SK-N-SH (cell line): ENCODE measurements around the gene TSSK2. TPM values are rescaled to one million over a fixed set of nuclear protein-coding genes. Genes with fewer than 3 reads are reported as not detected.

Experiments used
- CTCF ChIA-PET: fragments of 300-600, 350-600 bp; formaldehyde crosslinking; extraction: SDS; loops from one replicate; lab custom pipeline; 2021; lab: Yijun Ruan, JAX
- POLR2A ChIA-PET: fragments of 350-600 bp; sonication (Branson Sonifier 250); formaldehyde crosslinking; extraction: SDS; loops from one replicate; lab custom pipeline; 2020; ENCODE audit warnings: antibody characterized with exemption, inconsistent platforms; lab: Yijun Ruan, JAX
- DNase-seq: peaks from one replicate; pipeline ENCODE4 v3.0.0; 2012
- H2AFZ ChIP-seq: fragments of 200-600 bp; sonication (generic); 2 replicates; pipeline ENCODE4 v1.8.1; 2016; ENCODE audit warnings: antibody characterized with exemption, mild to moderate bottlenecking, low read depth
- H3F3A ChIP-seq: fragments of 200-600 bp; sonication (generic); replicated peaks from 2 replicates; pipeline ENCODE3; 2016; ENCODE audit warnings: antibody characterized with exemption, mild to moderate bottlenecking; ENCODE audit not compliant: insufficient read depth
- H3K27ac ChIP-seq, 2 experiments: fragments of 200-500 bp in 1 of 2; fragments of 200-600 bp in 1 of 2; sonication (Bioruptor generic) in 1 of 2; sonication (generic), shearing (Covaris generic) in 1 of 2; 2 replicates each; pipeline versions ENCODE4 v1.5.1 to v1.6.1; 2014 to 2016; ENCODE audit warnings: low read depth in 2 of 2, inconsistent platforms in 1 of 2, low read length in 1 of 2, mild to moderate bottlenecking in 1 of 2, mixed read lengths in 1 of 2
- H3K27me3 ChIP-seq: fragments of 200-600 bp; sonication (generic), shearing (Covaris generic); 2 replicates; pipeline ENCODE4 v1.6.1; 2016; ENCODE audit warnings: mixed run types; ENCODE audit not compliant: insufficient read depth
- H3K36me3 ChIP-seq, 2 experiments: fragments of 200-500 bp in 1 of 2; fragments of 200-600 bp in 1 of 2; sonication (Bioruptor generic) in 1 of 2; sonication (generic) in 1 of 2; replicated peaks in 1 of 2; 2 replicates each; pipeline versions ENCODE3 to v1.5.1; 2014 to 2016; ENCODE audit warnings: low read length in 1 of 2, mild to moderate bottlenecking in 1 of 2; ENCODE audit not compliant: insufficient read depth in 2 of 2, control insufficient read depth in 1 of 2
- H3K4me1 ChIP-seq, 2 experiments: fragments of 200-500 bp in 1 of 2; fragments of 200-600 bp in 1 of 2; sonication (Bioruptor generic) in 1 of 2; sonication (generic), shearing (Covaris generic) in 1 of 2; 2 replicates each; pipeline versions ENCODE4 v1.5.1 to v1.6.1; 2014 to 2016; ENCODE audit warnings: low read depth in 1 of 2, low read length in 1 of 2, mixed run types in 1 of 2; ENCODE audit not compliant: insufficient read depth in 2 of 2, control insufficient read depth in 1 of 2
- H3K4me2 ChIP-seq: fragments of 200-600 bp; sonication (generic), shearing (Covaris generic); 2 replicates; pipeline ENCODE4 v1.6.1; 2017; ENCODE audit warnings: mixed run types
- H3K4me3 ChIP-seq, 2 experiments: fragments of 200-500 bp in 1 of 2; fragments of 200-600 bp in 1 of 2; sonication (Bioruptor generic) in 1 of 2; sonication (generic), shearing (Covaris generic) in 1 of 2; 2 replicates each; pipeline versions ENCODE4 v1.5.1 to v1.8.1; 2014 to 2016; ENCODE audit warnings: low read depth in 2 of 2, inconsistent platforms in 1 of 2, low read length in 1 of 2, mild to moderate bottlenecking in 1 of 2, mixed read lengths in 1 of 2, moderate library complexity in 1 of 2
- H3K79me2 ChIP-seq: fragments of 200-600 bp; sonication (generic); 2 replicates; pipeline ENCODE4 v1.8.1; 2017; ENCODE audit warnings: mild to moderate bottlenecking; ENCODE audit not compliant: insufficient read depth
- H3K9ac ChIP-seq: fragments of 200-600 bp; sonication (generic); 2 replicates; pipeline ENCODE4 v1.6.1; 2017; ENCODE audit warnings: mixed run types
- H3K9me2 ChIP-seq: fragments of 200-600 bp; sonication (generic); 2 replicates; pipeline ENCODE4 v1.6.1; 2017; ENCODE audit warnings: mixed run types
- H3K9me3 ChIP-seq: fragments of 200-600 bp; sonication (generic); 2 replicates; pipeline ENCODE4 v1.6.1; 2017; ENCODE audit warnings: mixed run types, mild to moderate bottlenecking, moderate library complexity
- H4K20me1 ChIP-seq: fragments of 200-600 bp; sonication (generic); 2 replicates; pipeline ENCODE4 v1.6.1; 2017; ENCODE audit warnings: mild to moderate bottlenecking, mixed run types; ENCODE audit not compliant: insufficient read depth
- CHD2 ChIP-seq: fragments of 150-350 bp; IDR thresholded peaks from 2 replicates; pipeline ENCODE4 v1.6.1; 2018; ENCODE audit warnings: low read length; ENCODE audit not compliant: partially characterized antibody
- ELF1 ChIP-seq: IDR thresholded peaks from 2 replicates; pipeline ENCODE4 v1.4.0; 2012
- EP300 ChIP-seq, 2 experiments: IDR thresholded peaks; 2 replicates each; pipeline versions ENCODE4 v1.4.0 to v1.6.1; 2012; ENCODE audit warnings: borderline replicate concordance in 1 of 2, low read depth in 1 of 2, low read length in 1 of 2
- EZH2phosphoT487 ChIP-seq: fragments of 200-600 bp; sonication (generic); IDR thresholded peaks from 2 replicates; pipeline ENCODE4 v1.6.1; 2017; ENCODE audit warnings: low read depth, mixed run types, mild to moderate bottlenecking, antibody characterized with exemption, moderate library complexity, borderline replicate concordance
- GABPA ChIP-seq: IDR thresholded peaks from 2 replicates; pipeline ENCODE4 v1.4.0; 2012; ENCODE audit warnings: low read depth, mild to moderate bottlenecking
- GATA2 ChIP-seq: sonication (generic); formaldehyde crosslinking; IDR thresholded peaks from 2 replicates; pipeline ENCODE4 v1.5.0; 2020; ENCODE audit warnings: mild to moderate bottlenecking, missing genetic modification reagents
- JUND ChIP-seq: IDR thresholded peaks from 2 replicates; pipeline ENCODE4 v1.4.0; 2012
- MXI1 ChIP-seq: IDR thresholded peaks from 2 replicates; pipeline ENCODE4 v1.6.1; 2012; ENCODE audit warnings: mild to moderate bottlenecking, low read depth, low read length, improper control_type of control experiment
- NFIC ChIP-seq: IDR thresholded peaks from 2 replicates; pipeline ENCODE4 v1.4.0; 2012; ENCODE audit warnings: borderline replicate concordance
- NRF1 ChIP-seq: IDR thresholded peaks from 2 replicates; pipeline ENCODE4 v1.6.1; 2012; ENCODE audit warnings: low read depth, mild to moderate bottlenecking, low read length
- RAD21 ChIP-seq: IDR thresholded peaks from 2 replicates; pipeline ENCODE4 v1.6.1; 2012; ENCODE audit warnings: mild to moderate bottlenecking, low read length
- RCOR1 ChIP-seq: fragments of 150-350 bp; IDR thresholded peaks from 2 replicates; pipeline ENCODE4 v1.6.1; 2017; ENCODE audit warnings: antibody characterized with exemption, low read length
- RFX5 ChIP-seq: IDR thresholded peaks from 2 replicates; pipeline ENCODE4 v1.6.1; 2012; ENCODE audit warnings: mild to moderate bottlenecking, improper control_type of control experiment, low read length
- RXRA ChIP-seq: IDR thresholded peaks from 2 replicates; pipeline ENCODE4 v1.4.0; 2012; ENCODE audit warnings: low read depth, mild to moderate bottlenecking, borderline replicate concordance
- SIN3A ChIP-seq: IDR thresholded peaks from 2 replicates; pipeline ENCODE4 v1.6.1; 2012; ENCODE audit warnings: low read depth, mild to moderate bottlenecking, low read length, moderate library complexity, borderline replicate concordance
- SMC3 ChIP-seq: IDR thresholded peaks from 2 replicates; pipeline ENCODE4 v1.6.1; 2012; ENCODE audit warnings: low read depth, low read length, improper control_type of control experiment
- TAF1 ChIP-seq: IDR thresholded peaks from 2 replicates; pipeline ENCODE4 v1.6.1; 2012; ENCODE audit warnings: low read depth, mild to moderate bottlenecking, low read length, moderate library complexity, borderline replicate concordance
- TCF12 ChIP-seq: IDR thresholded peaks from 2 replicates; pipeline ENCODE4 v1.4.0; 2012
- YY1 ChIP-seq: IDR thresholded peaks from 2 replicates; pipeline ENCODE4 v1.4.0; 2012; ENCODE audit warnings: low read depth, mild to moderate bottlenecking
- WGBS: methylation state at CpG from one replicate; pipeline ENCODE4 v1.1.6; 2017; ENCODE audit warnings: low lambda C conversion rate; 5-methylcytosine and 5-hydroxymethylcytosine counted together
- polyA plus RNA-seq, 3 experiments: library from polyadenylated mRNA; depleted of rRNA; stranded (reverse); fragments of >200 nt; gene quantifications; 2 replicates each; pipeline ENCODE4 v1.2.3, GENCODE V29; 2012
- TF ChIP-seq, protein P1 (sequence below): fragments of 150-350 bp; IDR thresholded peaks from 2 replicates; pipeline ENCODE4 v1.6.1; 2016; ENCODE audit warnings: mild to moderate bottlenecking, low read depth, low read length
- TF ChIP-seq, protein P2 (sequence below): IDR thresholded peaks from 2 replicates; pipeline ENCODE4; 2012
- TF ChIP-seq, protein P3 (sequence below): fragments of 150-350 bp; IDR thresholded peaks from 2 replicates; pipeline ENCODE4 v1.6.1; 2017; ENCODE audit warnings: antibody characterized with exemption, low read length, low read depth, borderline replicate concordance
- TF ChIP-seq, protein P4 (sequence below): IDR thresholded peaks from 2 replicates; pipeline ENCODE4 v1.4.0; 2012; ENCODE audit warnings: low read depth
- TF ChIP-seq, protein P5 (sequence below): IDR thresholded peaks from 2 replicates; pipeline ENCODE4 v1.4.0; 2012; ENCODE audit warnings: low read depth, borderline replicate concordance

Gene TSSK2
- polyA plus RNA-seq (2012; rRNA removed) = not detected in 2 replicates
- polyA plus RNA-seq (2012; cell fraction: cytosol; rRNA removed) = not detected in 2 replicates
- polyA plus RNA-seq (2012; cell fraction: nucleus; rRNA removed) = not detected in 2 replicates

DNA sequence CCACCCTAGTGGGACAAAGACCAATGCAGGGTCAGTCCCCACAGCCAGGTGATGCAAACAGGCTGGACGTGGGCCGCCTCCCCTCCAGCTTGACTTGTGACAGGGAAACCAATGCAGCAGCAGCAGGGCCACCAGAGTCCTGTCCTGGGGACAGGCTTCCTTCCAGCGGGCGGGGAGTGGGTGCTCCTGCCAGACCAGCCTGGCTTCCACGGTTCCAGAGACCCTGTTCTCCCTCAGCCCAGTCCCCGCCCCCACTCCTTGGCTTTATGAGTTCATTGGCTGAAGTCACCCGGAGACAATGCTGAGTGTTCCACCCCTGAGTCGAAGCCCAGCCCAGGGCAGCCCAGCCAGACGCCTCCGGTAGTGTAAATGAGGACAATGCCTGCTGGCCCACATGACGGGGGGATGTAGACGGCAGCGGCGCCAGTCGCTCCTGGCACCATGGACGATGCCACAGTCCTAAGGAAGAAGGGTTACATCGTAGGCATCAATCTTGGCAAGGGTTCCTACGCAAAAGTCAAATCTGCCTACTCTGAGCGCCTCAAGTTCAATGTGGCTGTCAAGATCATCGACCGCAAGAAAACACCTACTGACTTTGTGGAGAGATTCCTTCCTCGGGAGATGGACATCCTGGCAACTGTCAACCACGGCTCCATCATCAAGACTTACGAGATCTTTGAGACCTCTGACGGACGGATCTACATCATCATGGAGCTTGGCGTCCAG is at the start of gene TSSK2:
TSSK2 (plus strand) TSS at position 350 of the 726 bp plus-strand sequence; CDS start at position 442, 92 bp downstream.
- H2AFZ ChIP-seq = no peak within 1 kb of the TSS
- POLR2A ChIA-PET = no interaction called here
- H3K79me2 ChIP-seq = no peaks in the 10 kb centered on the region
- CTCF ChIA-PET = interaction anchor here (1.2 kb wide), 1 partner anchor 13 kb away, joined by 5 read pairs; the partner anchor contains the start of gene ESS2
- H3K9me3 ChIP-seq = no peaks in the 10 kb centered on the region
- H3K4me2 ChIP-seq = no peak within 1 kb of the TSS
- H3K27ac ChIP-seq = no peak within 1 kb of the TSS
- DNase-seq = no peak
- peaks cover 4 to 23% of the 10 kb centered on the region in 2 experiments for H3K36me3 ChIP-seq
- no peaks in the 10 kb centered on the region for H4K20me1 ChIP-seq
- H3K9ac ChIP-seq = no peak within 1 kb of the TSS
- no peak within 1 kb of the TSS for H3K4me3 ChIP-seq
- no peaks in the 10 kb centered on the region for H3F3A ChIP-seq
- TF ChIP-seq SMC3 (no peak), JUND (no peak), EZH2phosphoT487 (no peak), CHD2 (no peak), RAD21 (no peak), NFIC (no peak), GATA2 (CRISPR knock-in tag) (no peak), SIN3A (no peak), YY1 (no peak), TAF1 (no peak), MXI1 (no peak), ELF1 (no peak), EP300 (IDR thresholded peaks at IDR 0.05; ENCODE audit: borderline replicate concordance in 1 of 2, low read depth in 1 of 2, low read length in 1 of 2) (no peak)
- TF ChIP-seq, protein P1, sequence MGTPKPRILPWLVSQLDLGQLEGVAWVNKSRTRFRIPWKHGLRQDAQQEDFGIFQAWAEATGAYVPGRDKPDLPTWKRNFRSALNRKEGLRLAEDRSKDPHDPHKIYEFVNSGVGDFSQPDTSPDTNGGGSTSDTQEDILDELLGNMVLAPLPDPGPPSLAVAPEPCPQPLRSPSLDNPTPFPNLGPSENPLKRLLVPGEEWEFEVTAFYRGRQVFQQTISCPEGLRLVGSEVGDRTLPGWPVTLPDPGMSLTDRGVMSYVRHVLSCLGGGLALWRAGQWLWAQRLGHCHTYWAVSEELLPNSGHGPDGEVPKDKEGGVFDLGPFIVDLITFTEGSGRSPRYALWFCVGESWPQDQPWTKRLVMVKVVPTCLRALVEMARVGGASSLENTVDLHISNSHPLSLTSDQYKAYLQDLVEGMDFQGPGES = no peak
- TF ChIP-seq, protein P2, sequence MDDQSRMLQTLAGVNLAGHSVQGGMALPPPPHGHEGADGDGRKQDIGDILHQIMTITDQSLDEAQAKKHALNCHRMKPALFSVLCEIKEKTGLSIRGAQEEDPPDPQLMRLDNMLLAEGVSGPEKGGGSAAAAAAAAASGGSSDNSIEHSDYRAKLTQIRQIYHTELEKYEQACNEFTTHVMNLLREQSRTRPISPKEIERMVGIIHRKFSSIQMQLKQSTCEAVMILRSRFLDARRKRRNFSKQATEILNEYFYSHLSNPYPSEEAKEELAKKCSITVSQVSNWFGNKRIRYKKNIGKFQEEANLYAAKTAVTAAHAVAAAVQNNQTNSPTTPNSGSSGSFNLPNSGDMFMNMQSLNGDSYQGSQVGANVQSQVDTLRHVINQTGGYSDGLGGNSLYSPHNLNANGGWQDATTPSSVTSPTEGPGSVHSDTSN = no peak
- TF ChIP-seq, all 33 proteins: peak for 0
- 90% methylated on average over 19 of the region's 27 CpGs for WGBS
- H3K4me1 ChIP-seq = no peaks in the 10 kb centered on the region
- no peaks in the 10 kb centered on the region for H3K27me3 ChIP-seq
- H3K9me2 ChIP-seq = no peaks in the 10 kb centered on the region

DNA sequence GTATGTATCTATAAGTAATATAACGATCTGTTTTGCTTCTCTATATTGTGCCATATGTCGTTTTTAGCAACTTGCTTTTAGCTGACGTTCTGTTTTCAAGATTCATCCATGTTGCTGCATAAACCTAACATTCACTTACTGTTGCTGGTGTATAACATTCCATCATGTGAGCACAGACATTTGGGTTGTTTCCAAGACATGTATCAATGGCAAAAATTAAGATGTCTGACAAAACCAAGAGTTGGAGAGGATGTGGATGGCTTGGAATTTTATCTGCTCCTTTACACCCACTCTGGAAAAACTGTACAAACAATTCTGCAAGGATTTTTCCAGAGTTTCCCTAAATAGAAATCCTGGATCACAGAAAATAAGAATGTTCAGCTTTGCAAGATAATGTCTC is 49.8 kb upstream of the TSSK2 start:
- WGBS = 88% methylated on average over 3 of the region's 3 CpGs
- no peak for DNase-seq
- no peaks in the 10 kb centered on the region for H3K9me2 ChIP-seq
- peaks cover 0 to 14% of the 10 kb centered on the region in 2 experiments for H3K36me3 ChIP-seq
- no peak for TF ChIP-seq GABPA
- no peak for TF ChIP-seq RXRA
- no peak for TF ChIP-seq GATA2 (CRISPR knock-in tag)
- TF ChIP-seq, protein P3, sequence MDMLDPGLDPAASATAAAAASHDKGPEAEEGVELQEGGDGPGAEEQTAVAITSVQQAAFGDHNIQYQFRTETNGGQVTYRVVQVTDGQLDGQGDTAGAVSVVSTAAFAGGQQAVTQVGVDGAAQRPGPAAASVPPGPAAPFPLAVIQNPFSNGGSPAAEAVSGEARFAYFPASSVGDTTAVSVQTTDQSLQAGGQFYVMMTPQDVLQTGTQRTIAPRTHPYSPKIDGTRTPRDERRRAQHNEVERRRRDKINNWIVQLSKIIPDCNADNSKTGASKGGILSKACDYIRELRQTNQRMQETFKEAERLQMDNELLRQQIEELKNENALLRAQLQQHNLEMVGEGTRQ = no peak
- no peak for TF ChIP-seq EP300 (IDR thresholded peaks at IDR 0.05; ENCODE audit: borderline replicate concordance in 1 of 2, low read depth in 1 of 2, low read length in 1 of 2)
- TF ChIP-seq, protein P4, sequence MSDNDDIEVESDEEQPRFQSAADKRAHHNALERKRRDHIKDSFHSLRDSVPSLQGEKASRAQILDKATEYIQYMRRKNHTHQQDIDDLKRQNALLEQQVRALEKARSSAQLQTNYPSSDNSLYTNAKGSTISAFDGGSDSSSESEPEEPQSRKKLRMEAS = no peak
- TF ChIP-seq RFX5 = no peak
- no peak for TF ChIP-seq TCF12
- no peak for TF ChIP-seq RAD21
- TF ChIP-seq RCOR1 = no peak
- TF ChIP-seq NFIC = no peak
- TF ChIP-seq ELF1 = no peak
- TF ChIP-seq, protein P5, sequence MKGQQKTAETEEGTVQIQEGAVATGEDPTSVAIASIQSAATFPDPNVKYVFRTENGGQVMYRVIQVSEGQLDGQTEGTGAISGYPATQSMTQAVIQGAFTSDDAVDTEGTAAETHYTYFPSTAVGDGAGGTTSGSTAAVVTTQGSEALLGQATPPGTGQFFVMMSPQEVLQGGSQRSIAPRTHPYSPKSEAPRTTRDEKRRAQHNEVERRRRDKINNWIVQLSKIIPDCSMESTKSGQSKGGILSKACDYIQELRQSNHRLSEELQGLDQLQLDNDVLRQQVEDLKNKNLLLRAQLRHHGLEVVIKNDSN = no peak
- TF ChIP-seq CHD2 = no peak
- no peak for TF ChIP-seq NRF1
- H3F3A ChIP-seq = no peaks in the 10 kb centered on the region
- no peaks in the 10 kb centered on the region for H3K9me3 ChIP-seq
- H3K27ac ChIP-seq = no peak overlapping the region
- H3K4me2 ChIP-seq = no peak overlapping the region
- H4K20me1 ChIP-seq = peaks cover 14% of the 10 kb centered on the region
- POLR2A ChIA-PET = no interaction called here
- no peak overlapping the region for H3K9ac ChIP-seq
- no peak overlapping the region for H2AFZ ChIP-seq
- CTCF ChIA-PET = no interaction called here
- peaks cover 8% of the 10 kb centered on the region; the same call in 1 of the 2 replicates for H3K79me2 ChIP-seq
- H3K4me1 ChIP-seq = peaks cover 5 to 6% of the 10 kb centered on the region in 2 experiments; a peak in 2 of 4 replicates
- no peaks in the 10 kb centered on the region for H3K27me3 ChIP-seq
- no peak overlapping the region for H3K4me3 ChIP-seq
